Ureter (tissue), 1 donor: ENCODE results near the gene ITPK1. TPM values are rescaled to one million over a fixed set of nuclear protein-coding genes. Genes with fewer than 3 reads are reported as not detected.

ENCODE experiments used
- DNase-seq: peaks from one replicate; pipeline ENCODE4 v3.0.0-alpha.2; 2020; ENCODE audit warnings: low spot score
- total RNA-seq: library from RNA; stranded (reverse); gene quantifications from one replicate; pipeline ENCODE4 v1.2.4, GENCODE V29; 2023
- donor health status: DM: yes; HTN: yes; CAD: no.

The ITPK1 gene
- total RNA-seq, 1 donor from 2014 or later, result 70.4 TPM

GRCh38 chr14:93044556-93044955, 71.2 kb downstream of the ITPK1 start:
- no peak for DNase-seq

- no peak for DNase-seq
These were observed 71.6 kb downstream of the ITPK1 start for GRCh38 chr14:93044121-93044520.

GRCh38 chr14:93042968-93043940, 72.5 kb downstream of the ITPK1 start:
- DNase-seq, result peak; percentile 87

DNA sequence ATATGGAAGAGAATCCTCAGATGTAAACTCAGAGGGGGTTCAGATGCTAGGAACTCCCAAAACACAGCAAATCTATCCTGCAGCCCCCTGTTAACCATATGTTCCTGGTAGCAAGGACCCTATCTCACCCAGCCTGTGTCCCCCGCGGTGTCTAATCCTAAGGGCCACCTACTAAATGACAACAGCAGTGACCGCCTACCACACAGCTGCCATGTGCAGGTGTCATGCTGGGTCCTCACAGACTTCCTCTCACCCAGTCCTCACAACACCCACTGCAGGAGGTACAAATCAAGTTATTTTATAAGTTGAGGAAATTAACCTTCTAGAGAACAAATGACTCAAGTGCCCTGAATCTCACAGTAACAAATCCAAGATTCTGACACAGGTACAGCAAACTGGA, 73.9 kb downstream of the ITPK1 start:
- no peak for DNase-seq

DNA sequence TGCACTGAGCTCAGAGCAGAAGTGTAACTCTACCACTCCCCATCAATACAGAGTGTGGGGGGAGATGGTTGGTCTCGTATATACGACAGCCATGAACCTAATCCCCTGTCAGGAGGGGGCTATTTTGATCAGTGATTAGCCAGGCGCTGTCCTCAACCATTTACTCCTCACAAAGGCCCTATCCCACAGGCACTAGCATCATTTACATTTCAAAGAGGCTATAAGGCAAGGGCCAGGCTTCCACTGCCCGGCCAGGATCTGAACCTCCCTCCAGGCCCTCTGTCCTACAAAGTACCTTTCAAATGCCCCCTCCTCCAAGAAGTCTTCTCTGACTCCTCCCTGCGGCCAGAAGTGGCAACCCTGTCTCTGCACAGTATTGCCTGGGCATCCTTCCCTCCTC, 74.7 kb downstream of the ITPK1 start:
- no peak for DNase-seq

GRCh38 chr14:93040443-93040842, 75.3 kb downstream of the ITPK1 start:
- no peak for DNase-seq

GRCh38 chr14:93039649-93040315, 75.9 kb downstream of the ITPK1 start:
- no peak for DNase-seq

GRCh38 chr14:93037351-93037750, 78.4 kb downstream of the ITPK1 start:
- DNase-seq, result no peak

DNA sequence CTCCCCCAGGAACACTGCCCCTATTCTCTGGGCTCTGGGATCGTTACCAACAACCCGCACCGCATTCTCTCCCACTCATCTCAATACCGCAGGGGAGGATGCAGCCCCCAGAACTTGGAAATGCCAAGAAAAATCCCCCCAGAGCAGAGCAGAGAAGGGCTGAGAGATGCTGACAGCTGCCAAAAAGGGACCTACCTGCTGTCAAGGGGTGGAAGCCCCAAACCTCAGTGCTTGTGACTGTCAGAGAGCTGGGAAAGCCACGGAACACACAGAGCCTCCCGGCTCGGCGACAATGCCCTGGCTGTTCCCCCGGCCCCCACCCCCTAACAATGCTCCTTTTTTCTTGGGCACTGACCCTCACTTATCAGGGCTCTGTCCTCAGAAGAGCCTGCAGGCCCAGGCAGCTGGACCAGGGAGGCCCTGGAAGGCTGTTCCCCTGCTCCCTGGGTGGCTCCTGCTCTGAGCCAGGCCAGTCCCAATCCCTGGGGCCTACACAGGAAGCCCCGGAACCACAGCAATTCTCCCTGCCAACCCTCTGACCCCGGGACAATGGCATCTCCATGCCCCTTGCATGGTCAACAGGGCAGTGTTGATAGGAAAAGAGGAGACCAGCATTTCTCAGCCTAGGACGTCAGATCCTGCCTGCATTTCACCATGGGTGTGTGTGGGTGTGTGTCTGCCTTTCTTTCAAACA, 78.9 kb downstream of the ITPK1 start:
- DNase-seq, result no peak

GRCh38 chr14:93035917-93036651, 79.6 kb downstream of the ITPK1 start:
- no peak for DNase-seq

DNA sequence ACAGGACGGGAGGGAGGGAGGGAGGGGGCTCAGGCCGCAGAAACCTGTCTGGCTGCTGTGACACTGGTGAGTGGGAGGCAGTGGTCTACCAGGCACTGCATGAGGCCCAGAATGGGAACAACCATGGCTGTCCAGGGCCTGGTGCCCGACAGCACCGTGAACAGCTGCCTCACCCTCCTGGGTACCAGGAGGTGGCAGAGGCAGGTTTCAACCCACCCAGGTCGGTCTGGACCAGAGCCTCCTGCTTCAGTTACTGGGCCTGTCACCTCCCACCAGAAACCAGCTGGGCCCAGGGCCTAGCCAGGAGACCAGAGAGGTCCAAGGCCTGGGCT, 80.2 kb downstream of the ITPK1 start:
- no peak for DNase-seq

DNA sequence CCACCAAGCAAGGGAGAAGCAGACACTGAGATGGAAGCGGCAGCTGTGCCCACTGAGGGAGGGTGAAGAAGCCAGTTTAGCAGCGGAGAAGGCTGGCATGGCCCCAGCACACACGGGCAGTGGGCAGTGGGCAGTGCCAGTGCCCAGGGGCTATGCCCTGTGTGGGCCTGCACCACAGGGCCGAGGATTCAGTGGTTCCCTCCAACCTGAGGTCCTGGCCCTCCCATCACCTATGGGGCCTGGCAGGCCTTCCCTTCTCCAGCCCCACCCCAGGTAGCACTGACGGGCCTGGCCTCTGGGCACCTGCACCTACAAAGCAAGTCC, 81.1 kb downstream of the ITPK1 start:
- no peak for DNase-seq

GRCh38 chr14:93033983-93034670, 81.6 kb downstream of the ITPK1 start:
- no peak for DNase-seq

DNA sequence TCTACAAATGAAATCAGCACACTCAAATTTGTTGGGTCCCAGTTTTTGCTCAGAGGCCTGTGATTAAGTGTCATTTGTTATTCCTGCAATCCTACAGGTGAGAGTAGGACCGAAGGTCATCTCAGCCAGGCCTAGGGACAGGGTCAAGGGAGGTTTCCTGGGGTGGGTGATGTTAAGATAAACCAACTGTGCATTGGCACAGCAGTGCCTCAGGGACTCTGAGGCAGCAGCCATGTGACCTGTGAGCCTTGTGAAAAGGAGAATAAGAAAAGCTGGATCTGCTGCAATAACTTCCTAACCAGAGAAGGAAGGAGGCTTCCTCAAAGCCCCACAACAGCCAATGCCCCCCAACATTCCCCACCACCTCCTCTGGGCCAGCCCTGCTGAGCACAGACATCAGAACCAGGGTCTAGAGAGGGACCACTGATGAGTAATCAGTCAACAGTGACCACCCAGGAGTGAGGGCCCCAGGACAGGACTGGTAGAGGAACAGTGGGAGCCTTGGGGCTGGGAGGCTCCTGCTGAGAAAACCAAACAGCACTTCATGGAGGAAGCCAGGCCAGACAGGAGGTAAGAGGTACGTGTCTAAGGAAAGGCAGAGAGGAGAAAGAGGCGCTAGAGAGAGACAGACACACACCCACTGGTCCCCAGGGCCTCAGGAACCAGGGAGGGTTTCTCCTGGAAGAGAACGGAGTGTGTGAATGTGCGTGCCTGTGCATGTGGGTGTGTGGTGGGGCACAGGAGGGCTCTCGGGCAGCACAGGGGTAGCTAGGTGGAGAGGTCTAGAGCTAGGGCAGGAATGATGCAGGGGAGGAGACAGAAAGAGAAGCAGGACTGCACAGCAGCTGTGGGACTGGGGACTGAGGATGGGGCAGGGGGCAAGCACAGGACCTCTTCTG, 82.4 kb downstream of the ITPK1 start:
- no peak for DNase-seq

DNA sequence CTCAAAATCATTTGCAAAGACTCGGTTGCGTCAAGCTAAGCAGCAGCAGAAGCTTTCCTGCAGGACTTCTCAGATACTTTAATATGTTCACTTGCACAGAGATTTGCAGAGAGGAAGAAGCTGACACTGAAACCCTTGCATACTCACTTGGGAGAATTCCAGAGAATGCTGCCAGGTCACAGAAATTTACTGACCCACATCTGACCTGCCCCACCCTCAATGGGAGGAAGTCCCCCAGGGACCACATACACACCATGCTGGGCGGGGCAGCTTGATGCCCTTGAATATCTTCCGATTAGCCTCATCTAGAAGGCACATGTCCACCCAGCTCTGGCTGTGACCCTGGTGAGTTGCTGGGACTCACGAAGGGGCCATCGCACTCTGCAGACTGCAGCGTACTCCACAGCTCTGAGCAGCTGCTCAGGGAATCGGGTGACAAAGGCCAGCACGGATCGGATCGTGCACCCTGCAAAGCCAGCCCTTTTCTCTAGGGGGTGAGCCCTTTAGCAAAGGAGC, 83.2 kb downstream of the ITPK1 start:
- DNase-seq, result no peak

DNA sequence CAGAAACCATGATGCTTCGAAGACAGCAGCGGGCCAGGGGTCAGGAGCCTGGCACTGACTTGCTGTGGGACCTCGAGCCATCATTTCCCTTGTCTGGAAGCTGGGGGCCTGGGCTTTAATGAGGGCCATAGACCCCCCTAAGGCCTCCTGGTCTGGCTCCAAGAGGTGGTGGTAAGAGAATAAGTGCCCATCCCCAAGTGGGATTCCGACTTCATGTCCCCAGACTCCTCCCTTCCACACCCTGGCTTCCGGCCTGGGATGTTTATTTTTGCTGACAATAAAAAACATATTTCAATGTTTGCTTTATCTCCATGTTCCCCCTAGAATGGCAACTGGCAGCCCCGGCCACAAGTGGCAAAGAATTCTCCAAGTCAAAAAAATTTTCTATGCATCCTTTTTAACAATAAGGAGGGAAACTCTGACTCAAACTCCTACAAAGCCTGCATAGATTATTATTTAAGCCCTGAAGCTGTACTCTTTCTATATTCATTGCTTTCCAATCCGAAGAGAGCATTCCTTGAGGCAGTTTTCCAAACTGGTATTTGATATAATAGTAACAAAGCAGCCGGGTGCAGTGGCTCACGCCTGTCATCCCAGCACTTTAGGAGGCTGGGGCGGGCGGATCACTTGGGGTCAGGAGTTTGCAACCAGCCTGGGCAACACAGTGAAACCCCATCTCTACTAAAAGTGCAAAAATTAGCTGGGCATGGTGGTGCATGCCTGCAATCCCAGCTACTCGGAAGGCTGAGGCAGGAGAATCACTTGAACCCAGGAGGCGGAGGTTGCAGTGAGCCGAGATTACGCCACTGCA, 84.0 kb downstream of the ITPK1 start:
- DNase-seq, result no peak

DNA sequence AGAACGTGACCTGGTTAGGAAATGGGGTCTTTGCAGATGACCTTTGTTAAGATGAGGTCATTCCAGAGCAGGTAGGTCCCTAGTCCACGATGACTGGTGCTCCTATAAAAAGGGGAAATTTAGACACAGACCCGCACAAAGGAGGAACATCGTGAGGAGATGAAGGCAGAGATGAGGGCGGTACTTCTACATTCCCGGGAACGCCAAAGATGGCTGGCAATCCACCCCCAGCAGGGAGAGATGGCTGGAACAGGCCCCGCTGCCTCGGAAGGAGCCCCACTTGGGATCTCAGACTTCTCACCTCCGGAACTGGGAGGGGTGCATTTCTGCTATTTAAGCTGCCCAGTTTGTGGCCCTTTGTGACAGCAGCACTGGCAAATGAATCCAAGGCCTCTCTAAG, 85.0 kb downstream of the ITPK1 start:
- DNase-seq, result no peak

- no peak for DNase-seq
These were observed 85.7 kb downstream of the ITPK1 start for GRCh38 chr14:93029911-93030508.

DNA sequence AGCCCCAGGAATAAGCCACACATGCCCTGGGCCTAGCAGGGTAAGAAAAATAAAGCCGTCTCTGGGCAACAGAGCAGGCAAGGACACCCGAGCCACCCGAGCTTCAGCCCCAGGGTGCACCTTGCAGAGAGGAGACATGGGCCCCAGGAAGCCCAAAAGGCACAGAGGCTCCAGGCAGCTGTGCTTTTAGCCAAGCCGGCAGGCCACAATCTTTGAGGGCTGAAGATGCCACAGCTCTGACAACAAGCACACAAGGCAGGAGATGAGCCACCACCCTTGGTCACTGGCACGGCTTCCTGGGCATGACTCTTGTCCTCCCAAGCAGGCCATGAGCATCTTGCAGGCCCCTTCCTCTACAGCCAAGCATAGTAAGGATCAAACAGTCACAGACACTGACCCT, 86.3 kb downstream of the ITPK1 start:
- no peak for DNase-seq
